ENCODE measurements around the gene PLD5. TPM values are rescaled to one million over a fixed set of nuclear protein-coding genes. Genes with fewer than 3 reads are reported as not detected.
A peak's percentile ranks its signal among the peaks of the same experiment; 100 is the strongest.
"Not testable (repeated sequence)": the region's sequence is repeated elsewhere in the genome, so short reads cannot be mapped to it uniquely, and the experiment has no call there.

Gene PLD5
- polyA plus RNA-seq, 1 donor = 1.2 TPM

GRCh38 chr1:242058181-242058580 lies 466.3 kb downstream of the PLD5 start:
- not testable (repeated sequence) for DNase-seq

DNA sequence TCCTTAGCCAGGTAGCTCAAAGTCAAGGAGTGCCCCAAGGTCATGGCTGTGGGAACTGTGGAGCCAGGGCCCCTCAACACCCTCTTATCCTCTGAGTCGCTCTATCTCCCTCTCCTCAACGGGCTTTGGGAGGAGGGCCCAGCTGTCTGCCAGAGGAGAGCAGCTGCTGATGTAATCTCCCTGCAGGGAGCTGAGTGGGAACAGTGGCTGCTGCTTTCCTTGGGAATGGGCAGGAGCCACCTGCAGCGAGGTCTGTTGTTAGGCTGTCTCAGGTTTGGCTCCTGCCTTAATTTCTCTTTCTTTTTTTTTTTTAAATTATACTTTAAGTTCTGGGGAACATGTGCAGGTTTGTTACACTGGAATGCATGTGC lies 466.8 kb downstream of the PLD5 start:
- DNase-seq = no peak

DNA sequence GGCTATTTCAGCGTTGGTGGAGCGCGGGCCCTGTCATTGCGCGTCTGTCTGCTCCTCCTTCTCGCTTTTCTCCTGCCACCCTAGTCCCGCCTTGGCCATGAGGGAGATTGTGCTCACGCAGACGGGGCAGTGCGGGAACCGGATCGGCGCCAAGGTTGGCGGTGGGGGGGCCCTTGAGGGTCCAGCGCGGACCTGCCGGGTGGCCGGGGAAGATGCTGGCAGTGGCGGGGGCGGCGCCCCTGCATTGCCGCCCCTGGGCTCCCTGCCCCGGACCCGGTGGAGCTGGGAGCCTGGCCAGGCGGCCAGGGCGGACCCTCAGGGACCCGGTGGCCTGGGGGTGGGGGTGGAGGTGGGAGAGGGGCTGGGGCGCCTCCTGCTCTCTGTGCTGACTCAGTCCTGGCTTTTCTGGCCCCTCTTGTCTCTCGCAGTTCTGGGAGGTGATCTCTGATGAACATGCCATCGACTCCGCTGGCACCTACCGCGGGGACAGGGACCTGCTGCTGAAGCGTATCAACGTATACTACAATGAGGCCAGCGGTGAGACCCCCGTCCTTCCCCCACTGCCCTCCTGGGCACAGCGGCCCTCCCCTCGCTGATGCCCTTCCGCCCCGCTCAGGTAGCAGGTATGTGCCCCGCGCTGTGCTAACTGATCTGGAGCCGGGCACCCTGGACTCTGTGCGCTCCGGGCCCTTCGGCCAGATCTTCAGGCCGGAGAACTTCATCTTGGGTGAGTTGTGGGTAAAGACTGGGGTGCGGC lies 467.3 kb downstream of the PLD5 start:
- no peak for DNase-seq

DNA sequence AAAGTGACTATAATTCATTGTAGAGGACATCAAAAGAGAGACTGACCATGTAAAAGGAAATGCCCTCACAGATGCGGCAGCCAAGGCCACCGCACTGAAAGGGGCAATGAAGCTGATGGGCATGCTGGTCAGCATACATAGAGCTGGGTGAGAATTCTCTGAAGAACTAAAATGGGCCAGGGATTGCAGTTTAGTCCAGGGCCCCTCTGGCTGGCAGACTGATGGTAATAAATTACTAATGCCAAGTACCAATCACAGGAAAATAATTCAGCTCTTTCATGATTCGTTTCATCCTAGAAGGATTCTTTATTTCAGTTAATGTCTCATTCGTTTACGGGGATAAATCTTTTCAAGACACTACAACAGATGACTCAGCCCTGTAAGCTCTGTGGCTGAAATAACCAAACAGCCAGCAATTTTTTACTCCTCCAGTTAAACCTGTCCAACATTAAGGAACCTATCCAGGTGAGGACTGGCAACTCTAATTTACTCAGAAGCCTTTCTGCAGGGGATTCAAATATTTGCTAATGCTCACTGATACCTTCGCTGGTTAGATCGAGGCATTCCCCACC lies 468.7 kb downstream of the PLD5 start:
- DNase-seq = no peak

DNA sequence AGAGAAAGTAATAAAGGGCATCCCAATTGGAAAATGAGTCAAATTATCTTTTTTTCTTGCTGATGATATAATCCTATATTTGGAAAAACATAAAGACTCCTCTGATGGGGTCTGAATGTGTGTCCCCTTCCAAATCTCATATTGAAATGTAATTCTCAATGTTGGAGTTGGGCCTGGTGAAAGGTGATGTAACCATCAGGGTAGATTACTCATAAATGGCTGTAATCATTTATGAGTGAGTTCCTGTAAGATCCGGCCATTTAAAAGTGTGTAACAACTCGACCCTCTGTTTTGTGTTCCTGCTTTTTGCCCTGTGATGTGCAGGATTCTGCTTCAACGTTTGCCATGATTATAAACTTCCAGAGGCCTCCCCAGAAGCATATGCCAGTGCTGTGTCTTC lies 481.3 kb downstream of the PLD5 start:
- no peak for DNase-seq

DNA sequence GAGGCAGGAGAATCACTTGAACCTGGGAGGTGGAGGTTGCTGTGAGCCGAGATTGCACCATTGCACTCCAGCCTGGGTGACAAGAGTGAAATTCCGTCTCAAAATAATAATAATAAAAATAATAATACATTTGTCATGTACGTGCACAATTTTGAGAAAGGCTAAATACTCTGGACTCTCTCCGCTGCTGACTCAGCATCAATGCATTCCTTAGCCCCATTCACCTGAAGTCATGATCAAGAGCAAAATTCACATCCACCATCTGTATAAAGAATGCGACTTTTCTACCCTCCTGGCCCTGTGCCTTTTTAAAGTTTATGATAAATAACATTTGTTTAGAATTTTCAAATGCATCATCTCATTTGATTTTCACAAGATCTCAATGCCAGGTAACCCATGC lies 490.1 kb downstream of the PLD5 start:
- DNase-seq = no peak

GRCh38 chr1:242033447-242033846 lies 491.1 kb downstream of the PLD5 start:
- DNase-seq = peak; percentile 32

Measured in left kidney (tissue), 2 donors.